Measurements from ENCODE around the gene SPTLC2. TPM values are rescaled to one million over a fixed set of nuclear protein-coding genes. Genes with fewer than 3 reads are reported as not detected.

SPTLC2 gene
- total and polyA plus RNA-seq, 2 of the 8 experiments (the other 6 are each of a cell fraction or from before 2014, with no cell fraction given): 8.9 to 35.1 TPM

DNA sequence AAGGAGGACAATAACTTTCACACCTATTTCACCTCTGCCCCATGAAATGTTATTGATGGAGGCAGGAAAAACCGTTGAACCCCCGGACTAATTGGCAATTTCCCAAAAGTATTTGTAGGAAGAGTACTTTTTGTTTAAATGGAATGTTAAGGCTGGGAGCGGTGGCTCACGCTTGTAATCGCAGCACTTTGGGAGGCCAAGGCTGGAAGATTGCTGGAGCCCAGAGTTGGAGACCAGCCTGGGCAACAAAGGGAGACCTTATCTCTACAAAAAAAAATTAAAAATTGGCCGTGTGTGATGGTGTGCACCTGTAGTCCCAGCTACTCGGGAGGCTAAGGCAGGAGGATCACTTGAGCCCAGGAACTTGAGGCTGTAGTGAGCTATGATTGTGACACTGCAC is 26.0 kb upstream of the SPTLC2 start:
- Histone ChIP-seq H3K4me2 (ENCODE audit: insufficient read depth in 1 of 2, low read depth in 2 of 2, low read length in 2 of 2) (no peak overlapping the region), H2BK120ac (replicated peaks; ENCODE audit: low read depth, low read length) (no peak overlapping the region), H3K4me3 (ENCODE audit: extremely low read depth in 1 of 4, insufficient read depth in 2 of 4, low read depth in 3 of 4, low read length in 4 of 4) (no peak overlapping the region), H3K27ac (ENCODE audit: low read depth, low read length) (no peak overlapping the region), H2AFZ (ENCODE audit: low read length) (no peak overlapping the region), H3K23ac (ENCODE audit: insufficient read length) (no peak overlapping the region), H3K79me1 (ENCODE audit: low read depth, low read length) (no peaks in the 10 kb centered on the region), H3K9ac (replicated peaks in 1 of 4; ENCODE audit: extremely low read depth in 1 of 4, low read depth in 3 of 4, low read length in 3 of 4) (no peak overlapping the region), H2BK15ac (ENCODE audit: low read length) (no peak overlapping the region), H3K9me3 (ENCODE audit: insufficient read depth in 2 of 2, low read depth in 1 of 2, low read length in 1 of 2) (peaks cover 7 to 8% of the 10 kb centered on the region in 2 experiments; a peak in 3 of 4 replicates), H3K18ac (ENCODE audit: extremely low read depth, low read length) (no peak overlapping the region), H2AK5ac (ENCODE audit: low read depth, low read length) (no peak overlapping the region), H3K4ac (replicated peaks; ENCODE audit: insufficient read length, low read depth, low read length) (no peak overlapping the region), H3K27me3 (replicated peaks in 1 of 4; ENCODE audit: control insufficient read depth in 3 of 4, extremely low read depth in 1 of 4, insufficient read depth in 3 of 4, low read length in 3 of 4) (no peaks in the 10 kb centered on the region), H3K56ac (replicated peaks; ENCODE audit: insufficient read length, low read depth, low read length) (no peak overlapping the region), H2BK20ac (ENCODE audit: low read length) (no peak overlapping the region), H3K23me2 (ENCODE audit: low read depth, low read length) (no peaks in the 10 kb centered on the region), H4K20me1 (replicated peaks in 1 of 2; ENCODE audit: control insufficient read depth in 1 of 2, insufficient read depth in 2 of 2, low read length in 2 of 2) (no peaks in the 10 kb centered on the region), H3K4me1 (replicated peaks in 1 of 4; ENCODE audit: control insufficient read depth in 3 of 4, insufficient read depth in 4 of 4, low read length in 3 of 4) (no peaks in the 10 kb centered on the region), H3K14ac (ENCODE audit: insufficient read length) (no peak overlapping the region), H4K8ac (ENCODE audit: extremely low read depth, insufficient read depth, low read length) (no peak overlapping the region), H2BK12ac (ENCODE audit: low read depth, low read length) (no peak overlapping the region), H3K79me2 (ENCODE audit: control insufficient read depth in 1 of 2, insufficient read depth in 2 of 2, low read length in 2 of 2) (no peaks in the 10 kb centered on the region), H2BK5ac (ENCODE audit: low read depth, low read length) (no peak overlapping the region), H4K5ac (ENCODE audit: insufficient read length, low read depth, low read length) (no peak overlapping the region), H3K36me3 (ENCODE audit: control insufficient read depth in 2 of 4, insufficient read depth in 4 of 4, low read length in 3 of 4) (no peaks in the 10 kb centered on the region), H4K91ac (replicated peaks; ENCODE audit: insufficient read length, low read length) (no peak overlapping the region)
- ChIA-PET POLR2A (ENCODE audit: partially characterized antibody) (no interaction called here), CTCF (ENCODE audit: partially characterized antibody) (no interaction called here)
- 98% methylated on average over 7 of the region's 7 CpGs; no CpG with 5 or more reads in 1 of the 2 experiments for WGBS, 2 experiments (ENCODE audit: extremely low coverage in 1 of 2, insufficient coverage in 1 of 2, insufficient read length in 1 of 2, insufficient replicate concordance in 2 of 2, low coverage in 1 of 2, low lambda C conversion rate in 2 of 2, missing lambda C conversion rate in 1 of 2)
- DNase-seq (ENCODE audit: low read depth in 1 of 2, low spot score in 2 of 2) (no peak), FAIRE-seq (no peak)
- TF ChIP-seq EP300 (IDR thresholded peaks at IDR 0.05; ENCODE audit: borderline replicate concordance in 1 of 2, low read depth in 2 of 2, low read length in 2 of 2) (no peak), BACH1 (IDR thresholded peaks at IDR 0.05; ENCODE audit: low read length) (no peak), NANOG (IDR thresholded peaks at IDR 0.05; ENCODE audit: insufficient read depth, low read depth, low read length, poor library complexity, severe bottlenecking) (no peak), RNF2 (IDR thresholded peaks at IDR 0.05; ENCODE audit: borderline replicate concordance, low read depth, low read length, missing control alignments, poor library complexity, severe bottlenecking) (no peak), HDAC6 (IDR thresholded peaks at IDR 0.05; ENCODE audit: low read depth, low read length) (no peak), CHD2 (IDR thresholded peaks at IDR 0.05; ENCODE audit: low read length) (no peak), RBBP5 (IDR thresholded peaks at IDR 0.05; ENCODE audit: borderline replicate concordance, low read depth, low read length) (no peak), CREB1 (IDR thresholded peaks at IDR 0.05) (no peak), JUND (IDR thresholded peaks at IDR 0.05; ENCODE audit: low read length) (no peak), GABPA (IDR thresholded peaks at IDR 0.05; ENCODE audit: borderline replicate concordance, insufficient read depth, low read length) (no peak), CTBP2 (IDR thresholded peaks at IDR 0.05; ENCODE audit: borderline replicate concordance, insufficient read depth, insufficient read length, low read length) (no peak), SIRT6 (IDR thresholded peaks at IDR 0.05; ENCODE audit: low read length) (no peak), JUN (IDR thresholded peaks at IDR 0.05; ENCODE audit: low read depth, low read length) (no peak), BCL11A (IDR thresholded peaks at IDR 0.05; ENCODE audit: low read depth in 2 of 2, low read length in 2 of 2) (no peak), SP1 (IDR thresholded peaks at IDR 0.05; ENCODE audit: low read depth, low read length) (no peak)
